Pulmonary artery endothelial cell (primary cell): ENCODE data around the gene UTP18. TPM values are rescaled to one million over a fixed set of nuclear protein-coding genes. Genes with fewer than 3 reads are reported as not detected.
A peak's percentile ranks its signal among the peaks of the same experiment; 100 is the strongest.
"Not testable (repeated sequence)": the region's sequence is repeated elsewhere in the genome, so short reads cannot be mapped to it uniquely, and the experiment has no call there.

ENCODE experiments used
- DNase-seq: peaks from one replicate; pipeline ENCODE4 v3.0.0-alpha.2; 2011; ENCODE audit warnings: low read depth, low spot score
- total RNA-seq: library from RNA; depleted of rRNA; stranded (reverse); fragments of >200 nt; gene quantifications from 2 replicates; pipeline ENCODE4 v1.2.3, GENCODE V29; 2014

Gene UTP18
- total RNA-seq, 1 donor from 2014 or later: 37.3 TPM

DNA sequence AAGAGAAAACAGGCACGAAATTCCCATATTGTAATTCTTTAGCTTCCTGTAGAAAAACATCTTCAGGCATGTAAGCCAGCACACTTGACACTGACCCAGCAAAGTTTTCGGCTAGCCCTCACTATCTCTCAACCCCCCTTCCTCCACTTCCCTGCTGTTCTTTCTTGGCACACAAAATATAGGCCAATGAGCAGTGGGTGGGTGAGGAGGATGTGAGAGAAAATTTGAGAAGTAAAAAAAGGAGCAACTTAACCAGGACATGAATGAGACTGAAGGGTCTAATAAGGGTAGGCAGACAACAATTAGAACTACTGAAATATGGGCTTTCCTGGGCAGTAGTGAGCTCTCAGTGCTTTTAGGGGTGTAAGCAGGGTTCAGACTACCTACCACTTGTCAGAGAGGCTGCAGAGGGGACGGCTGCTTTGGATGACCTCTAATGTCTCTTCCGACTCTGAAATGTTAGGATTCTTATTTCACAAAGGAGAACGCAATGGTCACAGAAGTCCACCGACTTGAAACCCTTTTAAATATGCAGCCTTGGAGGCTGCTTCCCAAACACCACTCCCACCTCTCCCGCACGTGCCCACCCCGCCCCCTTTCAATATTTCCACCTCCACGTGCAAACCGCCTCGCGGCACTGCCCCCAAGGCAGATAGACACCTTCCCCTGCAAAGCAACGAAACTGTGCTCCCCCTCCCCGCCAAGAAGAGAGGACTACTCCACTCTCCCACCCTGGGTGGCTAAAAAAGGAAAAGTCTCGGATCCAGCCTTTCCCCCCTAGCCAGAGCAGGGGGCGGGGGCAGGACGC, 1.4 kb upstream of the UTP18 start:
- no peak for DNase-seq

GRCh38 chr17:51259564-51260236, 646 bp upstream of the UTP18 start, which contains the start of gene MBTD1:
Gene MBTD1, minus strand, starts transcription at chr17:51260049. Its CDS starts 34,888 bp downstream, at chr17:51225161.
- peak; percentile 87 for DNase-seq

DNA sequence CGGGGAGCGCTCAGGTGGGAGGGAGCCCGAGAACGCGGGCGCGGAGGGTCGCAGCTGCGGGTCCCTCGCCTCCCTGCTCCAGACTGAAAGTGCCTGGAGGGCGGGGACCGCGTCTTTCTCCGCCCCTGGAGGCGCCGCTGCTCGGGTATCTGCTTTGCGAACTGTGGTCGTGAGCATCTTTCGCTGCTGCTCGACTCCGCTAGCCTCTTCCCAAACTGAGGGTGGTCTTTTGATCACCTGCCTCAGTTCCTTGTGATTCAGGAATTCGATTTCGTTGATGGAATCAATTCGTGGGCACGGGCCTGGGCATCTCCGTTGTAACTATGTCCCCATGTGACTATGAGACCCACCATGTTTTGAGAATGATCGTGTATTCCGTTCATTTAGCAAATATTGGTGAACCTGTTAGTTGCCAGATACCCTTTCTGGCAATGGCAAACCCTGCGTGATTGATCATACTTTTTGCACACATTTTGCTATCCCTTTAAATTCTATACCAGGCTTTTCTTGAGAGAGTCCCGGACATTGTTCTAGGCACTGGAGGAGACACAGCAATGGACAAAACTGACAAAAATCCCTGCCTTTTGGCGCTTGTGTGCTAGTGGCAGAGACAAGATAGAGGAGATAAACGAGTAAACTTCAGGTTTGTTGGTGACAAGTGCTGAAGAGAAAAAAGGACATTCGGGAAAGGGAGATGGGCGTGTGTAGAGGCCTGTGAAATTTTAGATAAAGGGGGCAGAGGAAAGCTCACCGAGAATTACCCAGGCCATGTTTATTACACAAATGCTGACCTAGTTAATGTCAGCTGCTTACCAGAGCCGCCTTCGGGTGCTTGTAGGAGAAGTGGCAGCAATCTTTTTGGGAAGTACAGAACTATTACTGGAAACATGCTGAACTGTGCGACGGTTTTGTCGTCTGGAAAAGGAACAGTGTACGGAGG, 948 bp downstream of the UTP18 start:
- DNase-seq: no peak

- DNase-seq: no peak
Observed at GRCh38 chr17:51263006-51263405, 2.7 kb downstream of the UTP18 start.

- not testable (repeated sequence) for DNase-seq
Observed at GRCh38 chr17:51264466-51264865, 4.1 kb downstream of the UTP18 start.

- no peak for DNase-seq
Observed at GRCh38 chr17:51269991-51270390, 9.6 kb downstream of the UTP18 start.

DNA sequence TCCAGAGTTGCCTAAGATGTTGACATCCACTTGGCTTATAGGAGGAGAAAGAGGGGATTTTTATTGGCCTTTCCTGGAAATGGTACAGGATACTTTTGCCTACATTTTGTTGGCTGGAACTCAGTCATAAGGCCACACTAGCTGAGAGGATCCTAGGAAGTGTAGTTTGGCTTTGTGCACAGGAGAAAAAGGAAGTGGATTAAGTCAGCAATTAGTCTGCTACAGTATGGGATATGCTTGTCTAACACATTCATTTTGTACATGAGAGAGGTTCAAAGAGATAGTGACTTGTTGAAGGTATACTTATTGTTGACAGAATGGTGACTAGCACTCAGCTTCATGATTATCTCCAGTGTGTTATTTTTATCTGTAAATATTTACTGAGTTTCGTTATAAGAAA, 10.3 kb downstream of the UTP18 start:
- no peak for DNase-seq

- no peak for DNase-seq
Observed at GRCh38 chr17:51272812-51273211, 12.5 kb downstream of the UTP18 start.

DNA sequence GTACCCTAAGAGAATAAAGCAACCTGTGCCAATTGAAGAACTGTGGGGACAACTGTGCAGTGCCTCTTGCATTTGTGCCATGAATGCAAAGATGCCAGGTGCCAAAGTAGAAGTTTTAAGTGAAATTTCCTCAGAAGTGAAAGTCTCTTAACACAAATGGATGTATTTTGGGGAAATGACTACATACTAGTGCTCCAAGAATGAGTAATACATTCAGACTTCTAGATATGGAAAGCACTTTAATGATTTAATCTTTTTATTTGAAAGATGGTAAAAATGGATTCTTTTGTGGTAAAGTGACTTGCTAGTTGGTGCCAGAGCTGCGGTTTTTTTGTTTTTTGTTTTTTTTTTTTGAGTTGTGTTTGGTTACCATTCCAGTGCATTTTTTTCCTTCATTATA, 15.0 kb downstream of the UTP18 start:
- DNase-seq: no peak

- no peak for DNase-seq
Observed at GRCh38 chr17:51279183-51279582, 18.8 kb downstream of the UTP18 start.

DNA sequence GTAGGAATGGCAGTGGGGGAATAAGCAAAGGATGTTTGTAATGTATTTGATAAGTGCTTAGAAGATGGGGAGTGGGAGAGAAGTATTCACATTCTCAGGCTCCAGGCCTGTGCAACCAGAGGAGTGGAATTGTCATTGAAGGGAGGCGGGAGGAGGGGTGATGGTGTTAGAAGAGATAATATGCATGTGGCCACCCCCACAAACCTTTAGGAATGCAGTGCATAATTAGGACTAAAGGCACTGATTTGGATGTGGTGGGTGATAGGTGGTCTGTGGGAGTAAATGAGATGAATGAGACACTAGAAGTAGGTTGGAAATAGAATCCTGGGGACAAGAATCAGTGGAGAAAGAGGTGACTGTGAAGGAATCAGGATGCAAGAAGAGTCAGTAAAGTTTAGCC, 27.1 kb downstream of the UTP18 start:
- no peak for DNase-seq

DNA sequence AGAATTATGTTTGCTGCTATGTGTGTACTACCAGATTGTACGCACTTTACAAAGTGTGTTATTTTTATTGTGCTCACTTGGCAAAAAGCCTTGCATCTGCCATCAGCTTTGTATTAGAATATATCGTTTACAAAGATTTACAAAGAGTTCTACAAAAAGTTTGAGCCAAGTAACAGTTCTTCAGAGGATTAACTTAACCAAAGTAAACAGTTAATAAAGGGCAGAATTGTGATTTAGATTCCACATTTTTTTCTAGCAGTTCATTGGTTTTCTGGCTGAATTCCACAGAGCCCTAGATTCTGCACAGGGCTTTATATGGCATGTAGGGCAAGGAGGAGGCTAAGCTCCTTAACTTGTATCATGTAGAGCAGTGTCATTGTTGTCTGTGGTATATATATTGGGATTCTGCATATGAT, 29.4 kb downstream of the UTP18 start:
- DNase-seq: no peak

GRCh38 chr17:51294338-51294737, 34.0 kb downstream of the UTP18 start:
- not testable (repeated sequence) for DNase-seq

DNA sequence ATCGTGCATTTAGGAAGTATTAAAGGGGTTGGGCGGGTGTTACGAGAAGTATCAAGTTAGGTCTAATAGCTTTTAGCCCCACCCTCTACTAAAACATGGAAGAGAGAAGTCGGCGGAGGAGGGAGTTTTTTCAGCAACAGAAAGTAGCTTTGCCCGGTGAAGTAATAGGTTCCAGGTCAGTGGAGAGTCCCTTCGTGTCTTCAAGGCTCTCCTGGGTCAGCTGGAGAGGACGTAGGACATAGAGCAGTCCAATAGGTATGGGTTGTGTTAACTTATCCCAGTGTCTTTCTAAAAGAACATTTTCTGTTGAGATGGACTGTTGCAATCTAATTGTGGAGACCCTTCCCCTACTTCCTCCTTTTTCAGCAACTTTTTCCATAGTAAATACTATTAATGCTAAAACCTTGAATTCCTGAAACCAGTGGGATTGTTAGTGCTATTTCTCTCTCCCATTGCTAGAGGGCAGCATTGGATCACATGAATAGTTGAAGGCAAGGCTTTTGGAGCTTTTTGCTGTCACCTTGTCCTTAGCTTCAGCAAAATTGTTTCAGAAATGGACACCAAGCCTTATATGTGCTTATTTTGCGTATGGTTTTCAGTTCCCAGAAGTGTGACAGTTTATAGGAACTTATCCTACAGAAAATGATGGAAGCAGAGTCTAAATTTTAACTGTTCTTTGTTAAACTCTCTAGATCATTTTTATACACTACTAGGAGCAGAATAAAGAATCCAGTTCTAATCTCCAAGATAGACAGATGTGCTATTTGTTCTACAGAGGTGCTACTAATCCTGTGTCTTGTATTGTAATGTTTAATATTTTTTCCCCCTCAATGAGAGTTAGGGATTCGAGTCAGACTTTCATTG, 38.4 kb downstream of the UTP18 start:
- DNase-seq: no peak

DNA sequence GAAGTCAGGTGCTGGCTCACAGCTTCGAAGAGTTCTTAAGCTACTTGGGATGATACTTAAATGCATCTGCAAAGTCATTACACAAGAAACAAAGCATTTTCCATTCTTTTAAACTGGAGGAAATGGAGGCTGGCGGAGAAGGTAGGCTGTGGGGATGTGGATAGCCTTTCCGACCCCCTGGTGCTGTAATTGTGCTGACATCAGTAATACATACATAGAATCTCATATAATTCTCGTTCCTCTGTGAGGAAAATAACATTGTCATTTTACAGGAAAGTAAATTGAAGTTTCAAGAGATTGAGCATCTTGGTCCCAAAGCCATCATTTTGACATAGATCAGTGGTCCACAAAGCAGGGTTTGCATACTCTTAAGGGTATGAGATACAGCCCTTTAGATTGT, 39.5 kb downstream of the UTP18 start:
- DNase-seq: no peak

DNA sequence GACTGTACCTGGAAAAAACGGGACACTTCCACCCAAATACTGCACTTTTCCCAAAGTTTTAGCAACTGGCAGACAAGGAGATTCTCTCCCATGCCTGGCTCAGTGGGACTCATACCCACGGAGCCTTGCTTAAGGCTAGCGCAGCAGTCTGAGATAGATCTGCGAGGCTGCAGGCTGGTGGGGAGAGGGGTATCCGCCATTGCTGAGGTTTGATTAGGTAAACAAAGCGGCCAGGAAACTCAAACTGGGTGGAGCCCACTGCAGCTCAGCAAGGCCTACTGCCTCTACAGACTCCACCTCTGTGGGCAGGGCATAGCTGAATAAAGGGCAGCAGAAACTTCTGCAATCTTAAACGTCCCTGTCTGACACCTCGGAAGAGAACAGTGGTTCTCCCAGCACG, 44.8 kb downstream of the UTP18 start:
- no peak for DNase-seq

DNA sequence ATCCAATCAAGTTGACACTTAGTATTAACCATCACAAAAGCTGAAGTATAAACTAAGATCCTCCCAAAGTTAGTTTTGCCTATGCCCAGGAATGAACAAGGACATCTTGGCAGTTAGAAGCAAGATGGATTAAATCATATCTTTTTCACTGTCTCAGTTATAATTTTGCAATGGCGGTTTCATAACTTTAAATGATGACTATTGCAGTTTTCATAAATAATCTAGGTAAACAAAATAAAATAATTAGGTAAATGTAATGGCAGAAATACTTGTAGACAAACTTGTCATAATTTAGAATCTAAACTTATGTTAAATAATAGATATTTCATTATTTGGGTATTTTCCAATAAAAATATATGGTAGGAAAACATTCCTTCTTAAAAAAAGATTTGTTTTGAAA, 51.7 kb downstream of the UTP18 start:
- DNase-seq: not testable (repeated sequence)

GRCh38 chr17:51319186-51319585, 58.8 kb downstream of the UTP18 start:
- no peak for DNase-seq

- DNase-seq: no peak
Observed at GRCh38 chr17:51322390-51323029, 62.2 kb downstream of the UTP18 start.

DNA sequence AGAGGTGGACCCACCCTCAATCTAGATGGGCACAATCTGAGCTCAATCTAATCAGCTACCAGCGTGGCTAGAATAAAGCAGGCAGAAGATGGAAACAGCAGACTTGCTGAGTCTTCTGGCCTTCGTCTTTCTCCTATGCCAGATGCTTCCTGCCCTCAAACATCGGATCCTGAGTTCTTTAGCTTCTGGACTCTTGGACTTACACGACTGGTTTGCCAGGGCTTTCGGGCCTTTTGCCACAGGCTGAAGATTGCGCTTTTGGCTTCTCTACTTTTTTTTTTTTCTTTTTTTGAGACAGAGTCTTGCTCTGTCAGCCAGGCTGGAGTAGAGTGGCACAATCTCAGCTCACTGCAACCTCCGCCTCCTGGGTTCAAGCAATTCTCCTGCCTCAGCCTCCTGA, 65.1 kb downstream of the UTP18 start:
- DNase-seq: no peak
